Measurements from ENCODE around the gene PRDM16. TPM values are rescaled to one million over a fixed set of nuclear protein-coding genes. Genes with fewer than 3 reads are reported as not detected.
A peak's percentile ranks its signal among the peaks of the same experiment; 100 is the strongest.

Gene PRDM16
- total and polyA plus RNA-seq, 2 of the 13 experiments (the other 11 are each of a cell fraction or from before 2014, with no cell fraction given) = 0.15 to 0.81 TPM

- TF ChIP-seq BORCS8-MEF2B (CRISPR knock-in tag; IDR thresholded peaks at IDR 0.05) (no peak), ZNF761 (CRISPR knock-in tag; conservative IDR thresholded peaks at IDR 0.05) (no peak), THRA (CRISPR knock-in tag; IDR thresholded peaks at IDR 0.05; ENCODE audit: borderline replicate concordance) (no peak), ZNF878 (CRISPR knock-in tag; IDR thresholded peaks at IDR 0.05) (no peak), ZNF720 (CRISPR knock-in tag; IDR thresholded peaks at IDR 0.05) (no peak), AKAP8 (CRISPR knock-in tag; IDR thresholded peaks at IDR 0.05) (no peak), ZNF33B (CRISPR knock-in tag; IDR thresholded peaks at IDR 0.05) (no peak), NAIF1 (CRISPR knock-in tag; IDR thresholded peaks at IDR 0.05; ENCODE audit: borderline replicate concordance) (no peak), ZNF232 (CRISPR knock-in tag; IDR thresholded peaks at IDR 0.05; ENCODE audit: borderline replicate concordance) (no peak), ZNF567 (CRISPR knock-in tag; IDR thresholded peaks at IDR 0.05; ENCODE audit: borderline replicate concordance) (no peak), ELF4 (CRISPR knock-in tag; IDR thresholded peaks at IDR 0.05; ENCODE audit: borderline replicate concordance) (no peak), ZNF281 (CRISPR knock-in tag; IDR thresholded peaks at IDR 0.05; ENCODE audit: borderline replicate concordance) (peak; percentile 91), ZNF652 (CRISPR knock-in tag; IDR thresholded peaks at IDR 0.05; ENCODE audit: borderline replicate concordance, low read depth) (peak; percentile 91)
- TF ChIP-seq, protein P1, sequence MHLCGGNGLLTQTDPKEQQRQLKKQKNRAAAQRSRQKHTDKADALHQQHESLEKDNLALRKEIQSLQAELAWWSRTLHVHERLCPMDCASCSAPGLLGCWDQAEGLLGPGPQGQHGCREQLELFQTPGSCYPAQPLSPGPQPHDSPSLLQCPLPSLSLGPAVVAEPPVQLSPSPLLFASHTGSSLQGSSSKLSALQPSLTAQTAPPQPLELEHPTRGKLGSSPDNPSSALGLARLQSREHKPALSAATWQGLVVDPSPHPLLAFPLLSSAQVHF (CRISPR knock-in tag; IDR thresholded peaks at IDR 0.05) = no peak
- TF ChIP-seq, protein P2, sequence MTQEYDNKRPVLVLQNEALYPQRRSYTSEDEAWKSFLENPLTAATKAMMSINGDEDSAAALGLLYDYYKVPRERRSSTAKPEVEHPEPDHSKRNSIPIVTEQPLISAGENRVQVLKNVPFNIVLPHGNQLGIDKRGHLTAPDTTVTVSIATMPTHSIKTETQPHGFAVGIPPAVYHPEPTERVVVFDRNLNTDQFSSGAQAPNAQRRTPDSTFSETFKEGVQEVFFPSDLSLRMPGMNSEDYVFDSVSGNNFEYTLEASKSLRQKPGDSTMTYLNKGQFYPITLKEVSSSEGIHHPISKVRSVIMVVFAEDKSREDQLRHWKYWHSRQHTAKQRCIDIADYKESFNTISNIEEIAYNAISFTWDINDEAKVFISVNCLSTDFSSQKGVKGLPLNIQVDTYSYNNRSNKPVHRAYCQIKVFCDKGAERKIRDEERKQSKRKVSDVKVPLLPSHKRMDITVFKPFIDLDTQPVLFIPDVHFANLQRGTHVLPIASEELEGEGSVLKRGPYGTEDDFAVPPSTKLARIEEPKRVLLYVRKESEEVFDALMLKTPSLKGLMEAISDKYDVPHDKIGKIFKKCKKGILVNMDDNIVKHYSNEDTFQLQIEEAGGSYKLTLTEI (CRISPR knock-in tag; conservative IDR thresholded peaks at IDR 0.05) = no peak
- TF ChIP-seq, protein P3, sequence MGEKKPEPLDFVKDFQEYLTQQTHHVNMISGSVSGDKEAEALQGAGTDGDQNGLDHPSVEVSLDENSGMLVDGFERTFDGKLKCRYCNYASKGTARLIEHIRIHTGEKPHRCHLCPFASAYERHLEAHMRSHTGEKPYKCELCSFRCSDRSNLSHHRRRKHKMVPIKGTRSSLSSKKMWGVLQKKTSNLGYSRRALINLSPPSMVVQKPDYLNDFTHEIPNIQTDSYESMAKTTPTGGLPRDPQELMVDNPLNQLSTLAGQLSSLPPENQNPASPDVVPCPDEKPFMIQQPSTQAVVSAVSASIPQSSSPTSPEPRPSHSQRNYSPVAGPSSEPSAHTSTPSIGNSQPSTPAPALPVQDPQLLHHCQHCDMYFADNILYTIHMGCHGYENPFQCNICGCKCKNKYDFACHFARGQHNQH (CRISPR knock-in tag; IDR thresholded peaks at IDR 0.05) = 0 out of 2 replicates have a peak, but pooled peaks have one; percentile 2
- TF ChIP-seq, protein P4, sequence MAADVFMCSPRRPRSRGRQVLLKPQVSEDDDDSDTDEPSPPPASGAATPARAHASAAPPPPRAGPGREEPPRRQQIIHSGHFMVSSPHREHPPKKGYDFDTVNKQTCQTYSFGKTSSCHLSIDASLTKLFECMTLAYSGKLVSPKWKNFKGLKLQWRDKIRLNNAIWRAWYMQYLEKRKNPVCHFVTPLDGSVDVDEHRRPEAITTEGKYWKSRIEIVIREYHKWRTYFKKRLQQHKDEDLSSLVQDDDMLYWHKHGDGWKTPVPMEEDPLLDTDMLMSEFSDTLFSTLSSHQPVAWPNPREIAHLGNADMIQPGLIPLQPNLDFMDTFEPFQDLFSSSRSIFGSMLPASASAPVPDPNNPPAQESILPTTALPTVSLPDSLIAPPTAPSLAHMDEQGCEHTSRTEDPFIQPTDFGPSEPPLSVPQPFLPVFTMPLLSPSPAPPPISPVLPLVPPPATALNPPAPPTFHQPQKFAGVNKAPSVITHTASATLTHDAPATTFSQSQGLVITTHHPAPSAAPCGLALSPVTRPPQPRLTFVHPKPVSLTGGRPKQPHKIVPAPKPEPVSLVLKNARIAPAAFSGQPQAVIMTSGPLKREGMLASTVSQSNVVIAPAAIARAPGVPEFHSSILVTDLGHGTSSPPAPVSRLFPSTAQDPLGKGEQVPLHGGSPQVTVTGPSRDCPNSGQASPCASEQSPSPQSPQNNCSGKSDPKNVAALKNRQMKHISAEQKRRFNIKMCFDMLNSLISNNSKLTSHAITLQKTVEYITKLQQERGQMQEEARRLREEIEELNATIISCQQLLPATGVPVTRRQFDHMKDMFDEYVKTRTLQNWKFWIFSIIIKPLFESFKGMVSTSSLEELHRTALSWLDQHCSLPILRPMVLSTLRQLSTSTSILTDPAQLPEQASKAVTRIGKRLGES (CRISPR knock-in tag; IDR thresholded peaks at IDR 0.05; ENCODE audit: borderline replicate concordance) = no peak
Measured at GRCh38 chr1:3170561-3171453, 101.8 kb downstream of the PRDM16 start (continued).
